Lower leg skin (tissue), 3 donors: ENCODE results near the gene ZNF789.

Source experiments
- POLR2A ChIP-seq, 2 donors: fragments of 450-650 bp; IDR thresholded peaks; one replicate each; pipeline ENCODE4 v1.6.1; 2016 to 2017; ENCODE audit warnings: antibody characterized with exemption in 2 of 2, mild to moderate bottlenecking in 1 of 2, moderate library complexity in 1 of 2
- TF ChIP-seq, protein P1 (sequence below), 3 donors: fragments of 450-650 bp; IDR thresholded peaks; one replicate each; pipeline ENCODE4 v1.5.1; 2016; ENCODE audit warnings: antibody characterized with exemption in 3 of 3, mild to moderate bottlenecking in 3 of 3, moderate library complexity in 2 of 3

GRCh38 chr7:99490878-99491277 is 18.2 kb downstream of the ZNF789 start:
- TF ChIP-seq, protein P1, sequence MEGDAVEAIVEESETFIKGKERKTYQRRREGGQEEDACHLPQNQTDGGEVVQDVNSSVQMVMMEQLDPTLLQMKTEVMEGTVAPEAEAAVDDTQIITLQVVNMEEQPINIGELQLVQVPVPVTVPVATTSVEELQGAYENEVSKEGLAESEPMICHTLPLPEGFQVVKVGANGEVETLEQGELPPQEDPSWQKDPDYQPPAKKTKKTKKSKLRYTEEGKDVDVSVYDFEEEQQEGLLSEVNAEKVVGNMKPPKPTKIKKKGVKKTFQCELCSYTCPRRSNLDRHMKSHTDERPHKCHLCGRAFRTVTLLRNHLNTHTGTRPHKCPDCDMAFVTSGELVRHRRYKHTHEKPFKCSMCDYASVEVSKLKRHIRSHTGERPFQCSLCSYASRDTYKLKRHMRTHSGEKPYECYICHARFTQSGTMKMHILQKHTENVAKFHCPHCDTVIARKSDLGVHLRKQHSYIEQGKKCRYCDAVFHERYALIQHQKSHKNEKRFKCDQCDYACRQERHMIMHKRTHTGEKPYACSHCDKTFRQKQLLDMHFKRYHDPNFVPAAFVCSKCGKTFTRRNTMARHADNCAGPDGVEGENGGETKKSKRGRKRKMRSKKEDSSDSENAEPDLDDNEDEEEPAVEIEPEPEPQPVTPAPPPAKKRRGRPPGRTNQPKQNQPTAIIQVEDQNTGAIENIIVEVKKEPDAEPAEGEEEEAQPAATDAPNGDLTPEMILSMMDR (IDR thresholded peaks at IDR 0.05), result no peak
- TF ChIP-seq POLR2A (IDR thresholded peaks at IDR 0.05), result no peak
